Neural cell (in vitro differentiated cells): Measurements from ENCODE around the gene TRIM58.

ENCODE experiments used
- CTCF ChIP-seq: fragments of 450-650 bp; IDR thresholded peaks from 2 replicates; pipeline ENCODE4 v1.5.1; 2014; ENCODE audit warnings: antibody characterized with exemption, mild to moderate bottlenecking, moderate library complexity; ENCODE audit not compliant: poor library complexity, severe bottlenecking
- MXI1 ChIP-seq: fragments of 450-650 bp; conservative IDR thresholded peaks from 2 replicates; pipeline ENCODE4 v1.6.1; 2014; ENCODE audit warnings: antibody characterized with exemption, mild to moderate bottlenecking; ENCODE audit not compliant: poor library complexity, severe bottlenecking
- RAD21 ChIP-seq: fragments of 450-650 bp; conservative IDR thresholded peaks from 2 replicates; pipeline ENCODE4 v1.6.1; 2014; ENCODE audit warnings: antibody characterized with exemption, mild to moderate bottlenecking, moderate library complexity
- REST ChIP-seq: IDR thresholded peaks from 2 replicates; pipeline ENCODE4 v1.6.1; 2012; ENCODE audit warnings: borderline replicate concordance
- SMC3 ChIP-seq: fragments of 450-650 bp; conservative IDR thresholded peaks from 2 replicates; pipeline ENCODE4 v1.6.1; 2014; ENCODE audit warnings: antibody characterized with exemption, mild to moderate bottlenecking, moderate library complexity; ENCODE audit not compliant: poor library complexity

- TF ChIP-seq SMC3 (no peak), CTCF (no peak), RAD21 (no peak), MXI1 (no peak), REST (no peak)
These were observed 51.8 kb downstream of the TRIM58 start for GRCh38 chr1:247908766-247909165.
